Neural cell (in vitro differentiated cells): ENCODE measurements around the gene USP35. TPM values are rescaled to one million over a fixed set of nuclear protein-coding genes. Genes with fewer than 3 reads are reported as not detected.

Experiments used
- H2AFZ ChIP-seq: fragments of 200-600, 300-800 bp; sonication (generic), shearing (Covaris generic); 2 replicates; pipeline ENCODE4 v1.6.0; 2014; ENCODE audit warnings: low read depth, mild to moderate bottlenecking, antibody characterized with exemption, low read length, moderate library complexity
- H3F3A ChIP-seq: fragments of 200-600 bp; shearing (Covaris generic); 2 replicates; pipeline ENCODE4 v1.6.1; 2016; ENCODE audit warnings: mild to moderate bottlenecking, moderate library complexity, mixed read lengths, antibody characterized with exemption, low read length; ENCODE audit not compliant: insufficient read depth, poor library complexity, severe bottlenecking
- H3K27ac ChIP-seq: fragments of 200-600, 300-800 bp; sonication (generic), shearing (Covaris generic); 2 replicates; pipeline ENCODE4 v1.5.1; 2014; ENCODE audit warnings: mild to moderate bottlenecking, low read length, moderate library complexity
- H3K27me3 ChIP-seq: fragments of 300-800, 200-600 bp; sonication (generic), shearing (Covaris generic); 2 replicates; pipeline ENCODE4 v1.6.0; 2014; ENCODE audit warnings: mild to moderate bottlenecking, low read depth, low read length, moderate library complexity; ENCODE audit not compliant: insufficient read depth
- H3K36me3 ChIP-seq: fragments of 300-800, 200-600 bp; sonication (generic), shearing (Covaris generic); 2 replicates; pipeline ENCODE4 v1.5.1; 2014; ENCODE audit warnings: mild to moderate bottlenecking, antibody characterized with exemption, low read length, moderate library complexity; ENCODE audit not compliant: insufficient read depth
- H3K4me2 ChIP-seq: fragments of 300-800, 200-600 bp; sonication (generic), shearing (Covaris generic); 2 replicates; pipeline ENCODE4 v1.6.0; 2014; ENCODE audit warnings: mild to moderate bottlenecking, low read length
- H3K4me3 ChIP-seq: fragments of 300-800, 200-600 bp; sonication (generic), shearing (Covaris generic); 2 replicates; pipeline ENCODE4 v1.5.1; 2014; ENCODE audit warnings: mild to moderate bottlenecking, low read length, moderate library complexity
- H3K79me2 ChIP-seq: fragments of 200-600 bp; shearing (Covaris generic); replicated peaks from 2 replicates; pipeline ENCODE4 v1.6.0; 2014; ENCODE audit warnings: mild to moderate bottlenecking, low read length, moderate library complexity; ENCODE audit not compliant: insufficient read depth
- H3K9ac ChIP-seq: fragments of 300-800, 200-600 bp; sonication (generic), shearing (Covaris generic); 2 replicates; pipeline ENCODE4 v1.6.1; 2016; ENCODE audit warnings: mild to moderate bottlenecking, low read length, mixed read lengths
- H3K9me2 ChIP-seq: fragments of 200-600 bp; shearing (Covaris generic); 2 replicates; pipeline ENCODE4 v1.6.1; 2016; ENCODE audit warnings: mild to moderate bottlenecking, low read length, mixed read lengths; ENCODE audit not compliant: insufficient read depth
- H3K9me3 ChIP-seq: fragments of 200-600, 300-800 bp; sonication (generic), shearing (Covaris generic); 2 replicates; pipeline ENCODE4 v1.6.1; 2016; ENCODE audit warnings: mild to moderate bottlenecking, mixed run types, low read length, moderate library complexity, mixed read lengths
- H4K20me1 ChIP-seq: fragments of 200-600 bp; shearing (Covaris generic); 2 replicates; pipeline ENCODE4 v1.6.1; 2016; ENCODE audit warnings: mild to moderate bottlenecking, mixed run types; ENCODE audit not compliant: insufficient read depth
- EP300 ChIP-seq: fragments of 450-650 bp; conservative IDR thresholded peaks from 2 replicates; pipeline ENCODE4 v1.6.1; 2014; ENCODE audit warnings: antibody characterized with exemption, mild to moderate bottlenecking, moderate library complexity; ENCODE audit not compliant: poor library complexity, severe bottlenecking
- EZH2 ChIP-seq: fragments of 200-600, 300-800 bp; shearing (Covaris generic), sonication (generic); IDR thresholded peaks from 2 replicates; pipeline ENCODE4 v1.6.1; 2014; ENCODE audit warnings: antibody characterized with exemption, low read length, borderline replicate concordance, mild to moderate bottlenecking; ENCODE audit not compliant: insufficient read depth, poor library complexity, severe bottlenecking
- MXI1 ChIP-seq: fragments of 450-650 bp; conservative IDR thresholded peaks from 2 replicates; pipeline ENCODE4 v1.6.1; 2014; ENCODE audit warnings: antibody characterized with exemption, mild to moderate bottlenecking; ENCODE audit not compliant: poor library complexity, severe bottlenecking
- POLR2AphosphoS5 ChIP-seq: IDR thresholded peaks from 2 replicates; pipeline ENCODE4 v1.6.1; 2012
- RAD21 ChIP-seq: fragments of 450-650 bp; conservative IDR thresholded peaks from 2 replicates; pipeline ENCODE4 v1.6.1; 2014; ENCODE audit warnings: antibody characterized with exemption, mild to moderate bottlenecking, moderate library complexity
- REST ChIP-seq: IDR thresholded peaks from 2 replicates; pipeline ENCODE4 v1.6.1; 2012; ENCODE audit warnings: borderline replicate concordance
- SMC3 ChIP-seq: fragments of 450-650 bp; conservative IDR thresholded peaks from 2 replicates; pipeline ENCODE4 v1.6.1; 2014; ENCODE audit warnings: antibody characterized with exemption, mild to moderate bottlenecking, moderate library complexity; ENCODE audit not compliant: poor library complexity
- TAF1 ChIP-seq: IDR thresholded peaks from 2 replicates; pipeline ENCODE4 v1.6.1; 2012; ENCODE audit warnings: low read depth
- polyA plus RNA-seq: library from polyadenylated mRNA; depleted of rRNA; stranded (reverse); fragments of >200 nt; gene quantifications from 2 replicates; pipeline ENCODE4 v1.2.3, GENCODE V29; 2014
- TF ChIP-seq, protein P1 (sequence below): fragments of 450-650 bp; IDR thresholded peaks from 2 replicates; pipeline ENCODE4 v1.5.1; 2014; ENCODE audit warnings: antibody characterized with exemption, mild to moderate bottlenecking, moderate library complexity; ENCODE audit not compliant: poor library complexity, severe bottlenecking

USP35 gene
- polyA plus RNA-seq, 1 donor from 2014 or later: 12.9 TPM

DNA sequence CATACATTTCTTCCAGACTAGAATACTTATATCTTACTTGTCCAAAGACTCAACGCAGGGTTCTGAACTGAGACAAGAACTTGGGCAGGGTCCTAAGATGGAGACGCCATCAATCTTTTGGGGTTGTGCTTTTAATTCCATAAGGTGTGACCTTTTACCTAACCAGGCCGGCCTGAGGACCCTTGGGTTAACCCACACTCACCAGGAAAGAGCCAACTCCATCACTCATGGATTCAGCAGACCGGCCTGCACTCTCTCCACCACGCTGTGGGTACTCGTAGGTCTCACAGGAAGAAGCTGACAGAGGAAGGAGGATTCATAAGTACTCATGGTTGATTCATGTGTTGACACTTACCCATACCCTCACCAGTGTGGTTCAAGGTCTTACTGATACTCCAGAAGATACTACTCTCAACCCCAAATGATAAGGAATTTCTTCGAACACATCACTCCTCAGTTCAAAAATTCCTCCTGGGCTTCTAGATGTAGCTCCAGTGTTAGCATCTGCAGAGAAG is 36.2 kb downstream of the USP35 start:
- no peak overlapping the region for H3K9ac ChIP-seq
- no peak overlapping the region for H3K27ac ChIP-seq
- H3K4me3 ChIP-seq: no peak overlapping the region
- H3K36me3 ChIP-seq: peaks cover 6% of the 10 kb centered on the region
- H3F3A ChIP-seq: no peaks in the 10 kb centered on the region
- H2AFZ ChIP-seq: no peak overlapping the region
- TF ChIP-seq RAD21 (no peak), MXI1 (no peak), EZH2 (no peak), POLR2AphosphoS5 (no peak), SMC3 (no peak), TAF1 (no peak), REST (no peak)
- no peaks in the 10 kb centered on the region for H3K9me3 ChIP-seq
- no peak overlapping the region for H3K4me2 ChIP-seq
- H3K27me3 ChIP-seq: no peaks in the 10 kb centered on the region
- no peaks in the 10 kb centered on the region for H4K20me1 ChIP-seq
- H3K79me2 ChIP-seq: no peaks in the 10 kb centered on the region
- no peaks in the 10 kb centered on the region for H3K9me2 ChIP-seq

- Histone ChIP-seq H3F3A (no peaks in the 10 kb centered on the region), H3K9me3 (no peaks in the 10 kb centered on the region), H3K36me3 (peaks cover 6% of the 10 kb centered on the region), H3K9ac (no peak overlapping the region), H3K4me3 (no peak overlapping the region), H3K79me2 (no peaks in the 10 kb centered on the region), H3K9me2 (no peaks in the 10 kb centered on the region), H4K20me1 (no peaks in the 10 kb centered on the region), H2AFZ (no peak overlapping the region), H3K27ac (no peak overlapping the region), H3K4me2 (no peak overlapping the region), H3K27me3 (no peaks in the 10 kb centered on the region)
- TF ChIP-seq MXI1 (no peak), SMC3 (no peak), POLR2AphosphoS5 (no peak), EP300 (no peak), TAF1 (no peak), RAD21 (no peak), EZH2 (no peak), REST (no peak)
- TF ChIP-seq, protein P1, sequence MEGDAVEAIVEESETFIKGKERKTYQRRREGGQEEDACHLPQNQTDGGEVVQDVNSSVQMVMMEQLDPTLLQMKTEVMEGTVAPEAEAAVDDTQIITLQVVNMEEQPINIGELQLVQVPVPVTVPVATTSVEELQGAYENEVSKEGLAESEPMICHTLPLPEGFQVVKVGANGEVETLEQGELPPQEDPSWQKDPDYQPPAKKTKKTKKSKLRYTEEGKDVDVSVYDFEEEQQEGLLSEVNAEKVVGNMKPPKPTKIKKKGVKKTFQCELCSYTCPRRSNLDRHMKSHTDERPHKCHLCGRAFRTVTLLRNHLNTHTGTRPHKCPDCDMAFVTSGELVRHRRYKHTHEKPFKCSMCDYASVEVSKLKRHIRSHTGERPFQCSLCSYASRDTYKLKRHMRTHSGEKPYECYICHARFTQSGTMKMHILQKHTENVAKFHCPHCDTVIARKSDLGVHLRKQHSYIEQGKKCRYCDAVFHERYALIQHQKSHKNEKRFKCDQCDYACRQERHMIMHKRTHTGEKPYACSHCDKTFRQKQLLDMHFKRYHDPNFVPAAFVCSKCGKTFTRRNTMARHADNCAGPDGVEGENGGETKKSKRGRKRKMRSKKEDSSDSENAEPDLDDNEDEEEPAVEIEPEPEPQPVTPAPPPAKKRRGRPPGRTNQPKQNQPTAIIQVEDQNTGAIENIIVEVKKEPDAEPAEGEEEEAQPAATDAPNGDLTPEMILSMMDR: no peak
Observed at GRCh38 chr11:78226684-78227680, 38.3 kb downstream of the USP35 start.
